ENCODE measurements around the gene TFR2.

- TF ChIP-seq CTCF (IDR thresholded peaks at IDR 0.05; ENCODE audit: low read length) = no peak
- no peak for TF ChIP-seq EZH2 (IDR thresholded peaks at IDR 0.05; ENCODE audit: borderline replicate concordance, low read length)
Measured at GRCh38 chr7:100689230-100690135, 48.1 kb upstream of the TFR2 start.

Data from OCI-LY1 (cell line).